Measurements from ENCODE around the gene SERGEF. TPM values are rescaled to one million over a fixed set of nuclear protein-coding genes. Genes with fewer than 3 reads are reported as not detected.

SERGEF gene
- total and polyA plus RNA-seq, 2 of the 13 experiments (the other 11 are each of a cell fraction or from before 2014, with no cell fraction given) = 54.5 to 114 TPM

DNA sequence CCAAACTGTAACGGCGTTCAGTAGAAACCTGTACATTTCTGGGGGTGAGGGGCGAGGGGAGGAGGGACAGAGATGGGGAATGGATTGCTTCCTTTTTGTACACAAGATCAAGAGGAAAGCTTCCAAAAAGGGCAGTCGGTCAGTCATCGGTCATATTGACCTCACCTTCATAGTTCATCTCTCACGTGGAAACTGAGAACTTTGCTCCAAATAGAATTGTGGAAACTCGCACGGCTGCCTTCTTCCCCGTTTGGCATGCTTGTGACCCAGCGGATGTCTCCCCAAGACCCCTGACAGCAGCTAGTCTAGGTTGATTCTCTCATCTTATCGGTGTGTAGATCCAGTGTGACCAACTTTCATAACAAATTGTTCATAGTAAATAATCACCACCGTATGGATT lies 230.7 kb downstream of the SERGEF start (continued):
- TF ChIP-seq, protein P1, sequence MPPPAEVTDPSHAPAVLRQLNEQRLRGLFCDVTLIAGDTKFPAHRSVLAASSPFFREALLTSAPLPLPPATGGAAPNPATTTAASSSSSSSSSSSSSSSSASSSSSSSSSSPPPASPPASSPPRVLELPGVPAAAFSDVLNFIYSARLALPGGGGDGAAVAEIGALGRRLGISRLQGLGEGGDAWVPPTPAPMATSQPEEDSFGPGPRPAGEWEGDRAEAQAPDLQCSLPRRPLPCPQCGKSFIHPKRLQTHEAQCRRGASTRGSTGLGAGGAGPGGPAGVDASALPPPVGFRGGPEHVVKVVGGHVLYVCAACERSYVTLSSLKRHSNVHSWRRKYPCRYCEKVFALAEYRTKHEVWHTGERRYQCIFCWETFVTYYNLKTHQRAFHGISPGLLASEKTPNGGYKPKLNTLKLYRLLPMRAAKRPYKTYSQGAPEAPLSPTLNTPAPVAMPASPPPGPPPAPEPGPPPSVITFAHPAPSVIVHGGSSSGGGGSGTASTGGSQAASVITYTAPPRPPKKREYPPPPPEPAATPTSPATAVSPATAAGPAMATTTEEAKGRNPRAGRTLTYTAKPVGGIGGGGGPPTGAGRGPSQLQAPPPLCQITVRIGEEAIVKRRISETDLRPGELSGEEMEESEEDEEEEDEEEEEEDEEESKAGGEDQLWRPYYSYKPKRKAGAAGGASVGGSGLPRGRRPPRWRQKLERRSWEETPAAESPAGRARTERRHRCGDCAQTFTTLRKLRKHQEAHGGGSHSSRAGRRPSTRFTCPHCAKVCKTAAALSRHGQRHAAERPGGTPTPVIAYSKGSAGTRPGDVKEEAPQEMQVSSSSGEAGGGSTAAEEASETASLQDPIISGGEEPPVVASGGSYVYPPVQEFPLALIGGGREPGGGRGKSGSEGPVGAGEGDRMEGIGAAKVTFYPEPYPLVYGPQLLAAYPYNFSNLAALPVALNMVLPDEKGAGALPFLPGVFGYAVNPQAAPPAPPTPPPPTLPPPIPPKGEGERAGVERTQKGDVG (CRISPR knock-in tag; IDR thresholded peaks at IDR 0.05; ENCODE audit: borderline replicate concordance) = no peak
- no peak for TF ChIP-seq WIZ (CRISPR knock-in tag; IDR thresholded peaks at IDR 0.05)
- TF ChIP-seq ZNF652 (CRISPR knock-in tag; IDR thresholded peaks at IDR 0.05; ENCODE audit: borderline replicate concordance, low read depth) = no peak
- TF ChIP-seq ZNF724P (CRISPR knock-in tag; IDR thresholded peaks at IDR 0.05; ENCODE audit: borderline replicate concordance) = no peak

DNA sequence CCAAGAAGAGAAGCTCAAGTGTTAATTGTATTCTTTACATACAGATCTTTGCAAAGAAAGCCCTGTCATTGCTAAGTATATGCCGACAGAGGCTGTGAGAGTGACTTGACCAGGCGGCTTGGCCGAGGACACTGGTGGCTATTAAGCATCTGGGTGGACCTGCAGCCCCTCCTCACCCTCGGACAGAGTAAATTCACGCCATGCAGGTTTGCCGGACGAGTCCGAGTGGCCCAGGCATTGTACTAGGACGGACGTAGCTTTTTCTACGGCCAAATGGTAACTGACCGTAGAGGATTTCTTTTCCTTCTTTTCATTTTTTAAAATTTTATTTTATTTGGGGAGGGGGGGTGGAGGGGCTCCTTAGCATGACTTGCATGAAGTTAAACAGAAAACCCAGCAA lies 231.2 kb downstream of the SERGEF start:
- BruUV-seq (replicated peaks) = no TSS peak
- ATAC-seq = no peak

More for the DNA sequence above, 231.2 kb downstream of the SERGEF start:
- no peak overlapping the region for H3K9ac ChIP-seq (ENCODE audit: insufficient read depth, low read depth, low read length)
- DNase-seq (ENCODE audit: low spot score) (no peak), FAIRE-seq (no peak)
- H3K4me1 ChIP-seq (ENCODE audit: insufficient read depth, low read length) = no peaks in the 10 kb centered on the region
- H4K20me1 ChIP-seq (ENCODE audit: insufficient read depth, low read length) = no peaks in the 10 kb centered on the region
- no peak overlapping the region for H3K4me3 ChIP-seq (replicated peaks in 1 of 3; ENCODE audit: insufficient read depth in 1 of 3, low read depth in 2 of 3, low read length in 3 of 3)
- H3K27me3 ChIP-seq (ENCODE audit: control insufficient read depth in 1 of 2, insufficient read depth in 2 of 2, low read length in 2 of 2) = peaks cover 0 to 1% of the 10 kb centered on the region in 2 experiments; a peak in 1 of 5 replicates
- no peak for TF ChIP-seq TRIM24 (CRISPR knock-in tag; IDR thresholded peaks at IDR 0.05)
- TF ChIP-seq ZBTB1 (CRISPR knock-in tag; IDR thresholded peaks at IDR 0.05; ENCODE audit: borderline replicate concordance) = no peak
- no peak for TF ChIP-seq SMARCE1 (IDR thresholded peaks at IDR 0.05; ENCODE audit: borderline replicate concordance)
- no peak for TF ChIP-seq KAT2B (IDR thresholded peaks at IDR 0.05; ENCODE audit: borderline replicate concordance, low read depth, low read length)
- TF ChIP-seq, protein P2, sequence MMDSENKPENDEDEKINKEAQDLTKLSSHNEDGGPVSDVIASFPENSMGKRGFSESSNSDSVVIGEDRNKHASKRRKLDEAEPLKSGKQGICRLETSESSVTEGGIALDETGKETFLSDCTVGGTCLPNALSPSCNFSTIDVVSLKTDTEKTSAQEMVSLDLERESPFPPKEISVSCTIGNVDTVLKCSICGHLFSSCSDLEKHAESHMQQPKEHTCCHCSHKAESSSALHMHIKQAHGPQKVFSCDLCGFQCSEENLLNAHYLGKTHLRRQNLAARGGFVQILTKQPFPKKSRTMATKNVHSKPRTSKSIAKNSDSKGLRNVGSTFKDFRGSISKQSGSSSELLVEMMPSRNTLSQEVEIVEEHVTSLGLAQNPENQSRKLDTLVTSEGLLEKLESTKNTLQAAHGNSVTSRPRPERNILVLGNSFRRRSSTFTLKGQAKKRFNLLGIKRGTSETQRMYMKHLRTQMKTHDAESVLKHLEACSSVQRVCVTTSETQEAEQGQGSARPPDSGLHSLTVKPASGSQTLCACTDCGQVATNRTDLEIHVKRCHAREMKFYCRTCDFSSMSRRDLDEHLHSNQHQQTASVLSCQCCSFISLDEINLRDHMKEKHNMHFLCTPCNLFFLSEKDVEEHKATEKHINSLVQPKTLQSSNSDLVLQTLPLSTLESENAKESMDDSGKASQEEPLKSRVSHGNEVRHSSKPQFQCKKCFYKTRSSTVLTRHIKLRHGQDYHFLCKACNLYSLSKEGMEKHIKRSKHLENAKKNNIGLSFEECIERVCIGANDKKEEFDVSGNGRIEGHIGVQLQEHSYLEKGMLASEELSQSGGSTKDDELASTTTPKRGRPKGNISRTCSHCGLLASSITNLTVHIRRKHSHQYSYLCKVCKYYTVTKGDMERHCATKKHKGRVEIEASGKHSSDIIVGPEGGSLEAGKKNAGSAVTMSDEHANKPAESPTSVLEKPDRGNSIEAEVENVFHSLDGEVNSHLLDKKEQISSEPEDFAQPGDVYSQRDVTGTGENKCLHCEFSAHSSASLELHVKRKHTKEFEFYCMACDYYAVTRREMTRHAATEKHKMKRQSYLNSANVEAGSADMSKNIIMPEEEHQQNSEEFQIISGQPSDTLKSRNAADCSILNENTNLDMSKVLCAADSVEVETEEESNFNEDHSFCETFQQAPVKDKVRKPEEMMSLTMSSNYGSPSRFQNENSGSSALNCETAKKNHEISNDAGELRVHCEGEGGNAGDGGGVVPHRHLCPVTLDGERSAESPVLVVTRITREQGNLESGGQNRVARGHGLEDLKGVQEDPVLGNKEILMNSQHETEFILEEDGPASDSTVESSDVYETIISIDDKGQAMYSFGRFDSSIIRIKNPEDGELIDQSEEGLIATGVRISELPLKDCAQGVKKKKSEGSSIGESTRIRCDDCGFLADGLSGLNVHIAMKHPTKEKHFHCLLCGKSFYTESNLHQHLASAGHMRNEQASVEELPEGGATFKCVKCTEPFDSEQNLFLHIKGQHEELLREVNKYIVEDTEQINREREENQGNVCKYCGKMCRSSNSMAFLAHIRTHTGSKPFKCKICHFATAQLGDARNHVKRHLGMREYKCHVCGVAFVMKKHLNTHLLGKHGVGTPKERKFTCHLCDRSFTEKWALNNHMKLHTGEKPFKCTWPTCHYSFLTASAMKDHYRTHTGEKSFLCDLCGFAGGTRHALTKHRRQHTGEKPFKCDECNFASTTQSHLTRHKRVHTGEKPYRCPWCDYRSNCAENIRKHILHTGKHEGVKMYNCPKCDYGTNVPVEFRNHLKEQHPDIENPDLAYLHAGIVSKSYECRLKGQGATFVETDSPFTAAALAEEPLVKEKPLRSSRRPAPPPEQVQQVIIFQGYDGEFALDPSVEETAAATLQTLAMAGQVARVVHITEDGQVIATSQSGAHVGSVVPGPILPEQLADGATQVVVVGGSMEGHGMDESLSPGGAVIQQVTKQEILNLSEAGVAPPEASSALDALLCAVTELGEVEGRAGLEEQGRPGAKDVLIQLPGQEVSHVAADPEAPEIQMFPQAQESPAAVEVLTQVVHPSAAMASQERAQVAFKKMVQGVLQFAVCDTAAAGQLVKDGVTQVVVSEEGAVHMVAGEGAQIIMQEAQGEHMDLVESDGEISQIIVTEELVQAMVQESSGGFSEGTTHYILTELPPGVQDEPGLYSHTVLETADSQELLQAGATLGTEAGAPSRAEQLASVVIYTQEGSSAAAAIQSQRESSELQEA (CRISPR knock-in tag; IDR thresholded peaks at IDR 0.05; ENCODE audit: not compliant biosample characterization) = no peak
- TF ChIP-seq, protein P3, sequence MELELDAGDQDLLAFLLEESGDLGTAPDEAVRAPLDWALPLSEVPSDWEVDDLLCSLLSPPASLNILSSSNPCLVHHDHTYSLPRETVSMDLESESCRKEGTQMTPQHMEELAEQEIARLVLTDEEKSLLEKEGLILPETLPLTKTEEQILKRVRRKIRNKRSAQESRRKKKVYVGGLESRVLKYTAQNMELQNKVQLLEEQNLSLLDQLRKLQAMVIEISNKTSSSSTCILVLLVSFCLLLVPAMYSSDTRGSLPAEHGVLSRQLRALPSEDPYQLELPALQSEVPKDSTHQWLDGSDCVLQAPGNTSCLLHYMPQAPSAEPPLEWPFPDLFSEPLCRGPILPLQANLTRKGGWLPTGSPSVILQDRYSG (CRISPR knock-in tag; IDR thresholded peaks at IDR 0.05) = no peak
- TF ChIP-seq ZFP62 (CRISPR knock-in tag; IDR thresholded peaks at IDR 0.05) = no peak
- no peaks in the 10 kb centered on the region for H3K79me2 ChIP-seq (ENCODE audit: insufficient read depth, low read length)
- no peak overlapping the region for H3K4me2 ChIP-seq (ENCODE audit: low read depth, low read length)
- H2AFZ ChIP-seq (ENCODE audit: low read length) = no peak overlapping the region
- POLR2A ChIA-PET = no interaction called here
- H3K27ac ChIP-seq (ENCODE audit: extremely low read length, insufficient read depth, low read length) = no peak overlapping the region
- in situ Hi-C loops (cut with HindIII; ENCODE audit: extremely low pct_ligation_motif_present, low pct_unique_long_range_greater_than_20kb) (no loop called here), intact Hi-C loops (cut with micrococcal nuclease; ENCODE audit: unreplicated experiment) (no loop called here)
- 87% methylated on average over 12 of the region's 12 CpGs for WGBS (ENCODE audit: low lambda C conversion rate)
- no peaks in the 10 kb centered on the region for H3K9me3 ChIP-seq (ENCODE audit: low read length)
- peaks cover 0 to 3% of the 10 kb centered on the region in 2 experiments; a peak in 2 of 5 replicates for H3K36me3 ChIP-seq (replicated peaks in 1 of 2; ENCODE audit: control insufficient read depth in 1 of 2, insufficient read depth in 2 of 2, low read length in 2 of 2)
- CTCF ChIA-PET (ENCODE audit: low intra/inter-chr PET ratio, low total read pairs) = no interaction called here
